Effector CD8-positive, alpha-beta T cell (primary cell): ENCODE measurements around the gene CTAG1B.
"Not testable (repeated sequence)": the region's sequence is repeated elsewhere in the genome, so short reads cannot be mapped to it uniquely, and the experiment has no call there.

Source experiments
- DNase-seq: peaks from one replicate; lab custom pipeline; 2025; lab: John Stamatoyannopoulos, UW

The CTAG1B gene

GRCh38 chrX:154620767-154621414, 1.8 kb upstream of the CTAG1B start:
- not testable (repeated sequence) for DNase-seq

GRCh38 chrX:154613586-154613985, 5.5 kb downstream of the CTAG1B start:
- DNase-seq = not testable (repeated sequence)

GRCh38 chrX:154611146-154611545, 7.9 kb downstream of the CTAG1B start:
- DNase-seq = not testable (repeated sequence)

- DNase-seq = not testable (repeated sequence)
Measured at GRCh38 chrX:154608823-154609222, 10.3 kb downstream of the CTAG1B start.

GRCh38 chrX:154607976-154608375, 11.1 kb downstream of the CTAG1B start:
- not testable (repeated sequence) for DNase-seq

GRCh38 chrX:154607370-154607769, 11.7 kb downstream of the CTAG1B start:
- DNase-seq = no peak

GRCh38 chrX:154605566-154605965, 13.5 kb downstream of the CTAG1B start:
- DNase-seq = no peak

- no peak for DNase-seq
Measured at GRCh38 chrX:154603438-154604430, 15.3 kb downstream of the CTAG1B start.

- DNase-seq = no peak
Measured at GRCh38 chrX:154602766-154603437, 16.2 kb downstream of the CTAG1B start.

GRCh38 chrX:154602226-154602625, 16.9 kb downstream of the CTAG1B start:
- no peak for DNase-seq

- no peak for DNase-seq
Measured at GRCh38 chrX:154600759-154601374, 18.2 kb downstream of the CTAG1B start.

GRCh38 chrX:154599531-154599930, 19.6 kb downstream of the CTAG1B start:
- DNase-seq = no peak

GRCh38 chrX:154598656-154599055, 20.4 kb downstream of the CTAG1B start:
- no peak for DNase-seq

GRCh38 chrX:154597221-154597620, 21.9 kb downstream of the CTAG1B start:
- DNase-seq = no peak

GRCh38 chrX:154596290-154596929, 22.7 kb downstream of the CTAG1B start:
- no peak for DNase-seq

- no peak for DNase-seq
Measured at GRCh38 chrX:154595559-154596249, 23.4 kb downstream of the CTAG1B start.

- no peak for DNase-seq
Measured at GRCh38 chrX:154594491-154594890, 24.6 kb downstream of the CTAG1B start.

- no peak for DNase-seq
Measured at GRCh38 chrX:154593201-154593600, 25.9 kb downstream of the CTAG1B start.

GRCh38 chrX:154592505-154592904, 26.6 kb downstream of the CTAG1B start:
- no peak for DNase-seq

- not testable (repeated sequence) for DNase-seq
Measured at GRCh38 chrX:154590415-154590814, 28.7 kb downstream of the CTAG1B start.
